PC-9 (cell line): Measurements from ENCODE around the gene TMEM87A. TPM values are rescaled to one million over a fixed set of nuclear protein-coding genes. Genes with fewer than 3 reads are reported as not detected.

ENCODE experiments used
- BruUV-seq: library from RNA; stranded (reverse); fragments of 400-500 nt; replicated peaks from 2 replicates; lab custom pipeline; 2021; lab: Mats Ljungman, UMichigan
- CTCF ChIA-PET: fragments of 300-600 bp; sonication (Branson Sonifier 250); formaldehyde crosslinking; loops from one replicate; lab custom pipeline; 2022; ENCODE audit warnings: antibody characterized with exemption; lab: Charles Lee
- POLR2A ChIA-PET: fragments of 300-600 bp; sonication (Branson Sonifier 250); formaldehyde crosslinking; loops from one replicate; lab custom pipeline; 2022; ENCODE audit warnings: antibody characterized with exemption; ENCODE audit not compliant: unreplicated experiment; lab: Charles Lee
- DNase-seq, 2 experiments: peaks; one replicate each; pipeline versions ENCODE4 v3.0.0 to v3.0.0-alpha.2; 2015 to 2022; ENCODE audit warnings: mixed read lengths in 1 of 2
- H2AFZ ChIP-seq: fragments of 200-600 bp; sonication (generic); 2 replicates; pipeline ENCODE4 v1.8.1; 2017; ENCODE audit warnings: antibody characterized with exemption
- H3F3A ChIP-seq: fragments of 200-600 bp; sonication (generic); 2 replicates; pipeline ENCODE4 v1.8.1; 2017; ENCODE audit warnings: antibody characterized with exemption, mild to moderate bottlenecking, low read depth; ENCODE audit not compliant: insufficient read depth
- H3K27ac ChIP-seq: fragments of 200-600 bp; sonication (generic); 2 replicates; pipeline ENCODE4 v1.6.1; 2016; ENCODE audit warnings: mixed run types
- H3K27me3 ChIP-seq: fragments of 200-600 bp; sonication (generic); 2 replicates; pipeline ENCODE4 v1.6.1; 2016; ENCODE audit warnings: low read depth, mixed run types; ENCODE audit not compliant: insufficient read depth
- H3K36me3 ChIP-seq: fragments of 200-600 bp; sonication (generic); 2 replicates; pipeline ENCODE4 v1.6.1; 2016; ENCODE audit warnings: low read depth, mixed run types
- H3K4me1 ChIP-seq: fragments of 200-600 bp; sonication (generic); replicated peaks from 2 replicates; pipeline ENCODE4 v1.6.1; 2016; ENCODE audit warnings: mixed run types; ENCODE audit not compliant: insufficient read depth
- H3K4me2 ChIP-seq: fragments of 200-600 bp; sonication (generic); 2 replicates; pipeline ENCODE4 v1.6.1; 2017; ENCODE audit warnings: mixed run types
- H3K4me3 ChIP-seq: fragments of 200-600 bp; sonication (generic); 2 replicates; pipeline ENCODE4 v1.6.1; 2016; ENCODE audit warnings: mixed run types
- H3K79me2 ChIP-seq: fragments of 200-600 bp; sonication (generic); 2 replicates; pipeline ENCODE4 v1.6.1; 2017; ENCODE audit warnings: low read depth, mixed run types
- H3K9me2 ChIP-seq: fragments of 200-600 bp; sonication (generic); 2 replicates; pipeline ENCODE4 v1.8.1; 2017; ENCODE audit warnings: mild to moderate bottlenecking; ENCODE audit not compliant: insufficient read depth
- H3K9me3 ChIP-seq: fragments of 200-600 bp; sonication (generic); 2 replicates; pipeline ENCODE4 v1.8.1; 2016; ENCODE audit warnings: low read depth; ENCODE audit not compliant: insufficient read depth
- H4K20me1 ChIP-seq: fragments of 200-600 bp; sonication (generic); 2 replicates; pipeline ENCODE4 v1.8.1; 2017; ENCODE audit not compliant: insufficient read depth
- EZH2 ChIP-seq: fragments of 200-600 bp; sonication (generic); IDR thresholded peaks from 2 replicates; pipeline ENCODE4 v1.8.0; 2017; ENCODE audit warnings: antibody characterized with exemption, low read depth
- intact Hi-C: fragments of 100-400 bp; cut with micrococcal nuclease; formaldehyde crosslinking; loops from one replicate; pipeline ENCODE4 v1.10.0; 2022; ENCODE audit not compliant: unreplicated experiment
- total RNA-seq: library from RNA; stranded (reverse); gene quantifications from 2 replicates; pipeline ENCODE4 v1.2.3, GENCODE V29; 2021
- TF ChIP-seq, protein P1 (sequence below): fragments of 200-600 bp; sonication (generic); conservative IDR thresholded peaks from 2 replicates; pipeline ENCODE4 v1.6.1; 2017; ENCODE audit warnings: mixed run types, antibody characterized with exemption, mild to moderate bottlenecking, moderate library complexity

The TMEM87A gene
- total RNA-seq, 1 experiment from 2014 or later = 45.1 TPM

DNA sequence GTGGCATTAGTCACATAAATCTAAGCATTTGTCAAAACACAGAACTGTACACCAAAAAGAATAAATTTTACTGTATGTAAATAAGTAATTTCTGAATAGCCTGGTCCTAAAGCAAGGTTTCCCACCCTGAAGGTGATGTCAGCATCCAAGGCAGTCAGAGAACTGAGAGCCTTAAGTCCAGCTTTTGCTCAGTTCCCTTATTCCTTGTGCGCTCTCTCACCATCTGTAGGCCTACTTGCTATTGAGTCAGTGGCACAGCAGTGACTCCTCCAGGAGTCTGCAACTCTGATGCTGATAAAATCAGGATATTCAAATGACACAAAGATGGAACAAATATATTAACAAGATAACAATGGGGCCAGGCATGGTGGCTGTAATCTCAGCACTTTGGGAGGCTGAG is 87.4 kb downstream of the TMEM87A start:
- Histone ChIP-seq H4K20me1 (no peaks in the 10 kb centered on the region), H3K9me2 (no peaks in the 10 kb centered on the region), H3K79me2 (no peaks in the 10 kb centered on the region), H3K4me2 (no peak overlapping the region), H3K36me3 (peaks cover 15% of the 10 kb centered on the region; the same call in 1 of the 2 replicates), H2AFZ (no peak overlapping the region), H3K9me3 (no peaks in the 10 kb centered on the region), H3K27ac (no peak overlapping the region), H3K4me1 (no peaks in the 10 kb centered on the region), H3K27me3 (no peaks in the 10 kb centered on the region), H3F3A (no peaks in the 10 kb centered on the region), H3K4me3 (no peak overlapping the region)
- CTCF ChIA-PET = no interaction called here
- no peak for DNase-seq
- intact Hi-C loops = no loop called here
- no TSS peak for BruUV-seq
- TF ChIP-seq, protein P1, sequence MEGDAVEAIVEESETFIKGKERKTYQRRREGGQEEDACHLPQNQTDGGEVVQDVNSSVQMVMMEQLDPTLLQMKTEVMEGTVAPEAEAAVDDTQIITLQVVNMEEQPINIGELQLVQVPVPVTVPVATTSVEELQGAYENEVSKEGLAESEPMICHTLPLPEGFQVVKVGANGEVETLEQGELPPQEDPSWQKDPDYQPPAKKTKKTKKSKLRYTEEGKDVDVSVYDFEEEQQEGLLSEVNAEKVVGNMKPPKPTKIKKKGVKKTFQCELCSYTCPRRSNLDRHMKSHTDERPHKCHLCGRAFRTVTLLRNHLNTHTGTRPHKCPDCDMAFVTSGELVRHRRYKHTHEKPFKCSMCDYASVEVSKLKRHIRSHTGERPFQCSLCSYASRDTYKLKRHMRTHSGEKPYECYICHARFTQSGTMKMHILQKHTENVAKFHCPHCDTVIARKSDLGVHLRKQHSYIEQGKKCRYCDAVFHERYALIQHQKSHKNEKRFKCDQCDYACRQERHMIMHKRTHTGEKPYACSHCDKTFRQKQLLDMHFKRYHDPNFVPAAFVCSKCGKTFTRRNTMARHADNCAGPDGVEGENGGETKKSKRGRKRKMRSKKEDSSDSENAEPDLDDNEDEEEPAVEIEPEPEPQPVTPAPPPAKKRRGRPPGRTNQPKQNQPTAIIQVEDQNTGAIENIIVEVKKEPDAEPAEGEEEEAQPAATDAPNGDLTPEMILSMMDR = no peak
- POLR2A ChIA-PET = no interaction called here

DNA sequence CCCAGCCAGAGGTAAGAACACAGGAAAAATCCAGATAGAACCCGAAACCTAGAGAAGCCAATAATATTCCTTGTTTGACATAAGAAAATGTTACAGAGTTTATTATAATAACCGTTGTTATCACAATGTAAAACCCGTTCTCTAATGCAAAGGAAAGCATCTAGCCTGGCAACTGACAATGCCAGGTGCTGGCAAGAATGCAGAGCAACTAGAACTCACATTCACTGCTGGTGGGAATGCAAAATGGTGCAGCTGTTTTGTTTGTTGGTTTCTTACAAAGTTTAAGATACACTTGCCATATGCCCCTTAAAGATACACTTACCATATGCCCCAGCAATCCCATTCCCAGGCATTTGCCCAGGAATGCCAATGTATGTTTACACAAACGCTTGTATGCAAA is 88.5 kb downstream of the TMEM87A start:
- intact Hi-C loops = no loop called here
- Histone ChIP-seq H2AFZ (no peak overlapping the region), H4K20me1 (no peaks in the 10 kb centered on the region), H3K36me3 (0 out of 2 replicates have a peak, but pooled peaks cover 5% of the 10 kb centered on the region), H3K4me2 (no peak overlapping the region), H3K9me3 (no peaks in the 10 kb centered on the region), H3K9me2 (no peaks in the 10 kb centered on the region), H3K27me3 (no peaks in the 10 kb centered on the region), H3K4me3 (no peak overlapping the region), H3K79me2 (no peaks in the 10 kb centered on the region), H3F3A (no peaks in the 10 kb centered on the region), H3K4me1 (no peaks in the 10 kb centered on the region), H3K27ac (no peak overlapping the region)
- CTCF ChIA-PET = no interaction called here
- POLR2A ChIA-PET = interaction anchor here (0.5 kb wide), 1 partner anchor 28 kb away, joined by 5 read pairs; the partner anchor contains the start of gene PLA2G4F
- TF ChIP-seq EZH2 = no peak
- TF ChIP-seq, protein P1 = no peak
- DNase-seq = no peak
- BruUV-seq = no TSS peak

DNA sequence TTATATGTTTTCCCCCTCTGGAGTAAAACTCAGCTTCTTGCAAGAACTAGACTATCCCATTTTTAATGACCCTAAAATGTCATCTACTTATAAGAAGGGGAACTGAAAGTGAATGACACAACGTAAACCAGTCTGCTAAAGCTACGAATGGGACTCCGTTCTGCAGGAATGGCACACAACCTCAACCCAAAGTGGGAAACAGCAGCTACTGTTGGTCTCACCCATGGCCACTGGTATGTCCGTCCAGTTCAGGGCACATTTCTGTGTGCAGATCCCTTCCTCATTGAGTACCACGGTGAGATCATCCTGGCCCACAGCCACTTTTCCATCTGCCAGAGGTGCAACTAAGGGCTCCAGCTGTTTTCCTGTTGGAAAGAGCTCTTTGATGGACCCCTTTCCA is 88.9 kb downstream of the TMEM87A start:
- intact Hi-C loops = no loop called here
- POLR2A ChIA-PET = no interaction called here
- no peaks in the 10 kb centered on the region for H3K9me3 ChIP-seq
- no peaks in the 10 kb centered on the region for H3F3A ChIP-seq
- H3K27me3 ChIP-seq = no peaks in the 10 kb centered on the region
- H3K36me3 ChIP-seq = 0 out of 2 replicates have a peak, but pooled peaks cover 5% of the 10 kb centered on the region
- no peak overlapping the region for H3K4me3 ChIP-seq
- TF ChIP-seq, protein P1 = no peak
- TF ChIP-seq EZH2 = no peak
- no peaks in the 10 kb centered on the region for H3K4me1 ChIP-seq
- H3K79me2 ChIP-seq = no peaks in the 10 kb centered on the region
- H2AFZ ChIP-seq = no peak overlapping the region
- no peak overlapping the region for H3K4me2 ChIP-seq
- no TSS peak for BruUV-seq
- no peaks in the 10 kb centered on the region for H4K20me1 ChIP-seq
- no peak overlapping the region for H3K27ac ChIP-seq
- H3K9me2 ChIP-seq = no peaks in the 10 kb centered on the region
- CTCF ChIA-PET = no interaction called here
- DNase-seq = no peak
